ENCODE results near the gene TMEM238.

- TF ChIP-seq ZBTB33 (IDR thresholded peaks at IDR 0.05), result no peak
- TF ChIP-seq BMI1 (IDR thresholded peaks at IDR 0.05; ENCODE audit: borderline replicate concordance), result no peak
- no peak for TF ChIP-seq PML (IDR thresholded peaks at IDR 0.05; ENCODE audit: low read length)
- TF ChIP-seq POLR2A (IDR thresholded peaks at IDR 0.05; ENCODE audit: low read depth, low read length), result no peak
- no peak for TF ChIP-seq POLR2AphosphoS5 (IDR thresholded peaks at IDR 0.05; ENCODE audit: low read length)
- no peak for TF ChIP-seq PAX8 (IDR thresholded peaks at IDR 0.05)
- TF ChIP-seq ZNF24 (IDR thresholded peaks at IDR 0.05), result no peak
- TF ChIP-seq ZNF274 (IDR thresholded peaks at IDR 0.05; ENCODE audit: insufficient read depth, insufficient read length), result no peak
These were observed 31.4 kb downstream of the TMEM238 start for GRCh38 chr19:55352549-55353145.
